Measurements from ENCODE around the gene HTR6.

GRCh38 chr1:19646377-19647319, 18.0 kb upstream of the HTR6 start:
- TF ChIP-seq POLR2A (IDR thresholded peaks at IDR 0.05) = peak; percentile 83
- TF ChIP-seq EP300 (IDR thresholded peaks at IDR 0.05; ENCODE audit: low read depth) = no peak
